ENCODE measurements around the gene SLC22A15.
"Not testable (repeated sequence)": the region's sequence is repeated elsewhere in the genome, so short reads cannot be mapped to it uniquely, and the experiment has no call there.

The SLC22A15 gene

GRCh38 chr1:115976062-115976920 lies at the start of gene SLC22A15:
TSS of gene SLC22A15 (plus strand) at chr1:115976513. CDS start at chr1:115976628, 115 bp downstream.
- peak; percentile 32 for DNase-seq (ENCODE audit: low spot score)

- no peak for DNase-seq (ENCODE audit: low spot score)
Observed at GRCh38 chr1:115927971-115928370, 48.3 kb upstream of the SLC22A15 start.

GRCh38 chr1:115929881-115930280 lies 46.4 kb upstream of the SLC22A15 start:
- DNase-seq (ENCODE audit: low spot score), result no peak

GRCh38 chr1:115933625-115934024 lies 42.7 kb upstream of the SLC22A15 start:
- DNase-seq (ENCODE audit: low spot score), result no peak

- no peak for DNase-seq (ENCODE audit: low spot score)
Observed at GRCh38 chr1:115939455-115939854, 36.9 kb upstream of the SLC22A15 start.

GRCh38 chr1:115946116-115946515 lies 30.2 kb upstream of the SLC22A15 start:
- DNase-seq (ENCODE audit: low spot score), result no peak

GRCh38 chr1:115949156-115949555 lies 27.2 kb upstream of the SLC22A15 start:
- no peak for DNase-seq (ENCODE audit: low spot score)

GRCh38 chr1:115951560-115951959 lies 24.8 kb upstream of the SLC22A15 start:
- DNase-seq (ENCODE audit: low spot score), result no peak

- no peak for DNase-seq (ENCODE audit: low spot score)
Observed at GRCh38 chr1:115952547-115952946, 23.8 kb upstream of the SLC22A15 start.

GRCh38 chr1:115953180-115953579 lies 23.1 kb upstream of the SLC22A15 start:
- no peak for DNase-seq (ENCODE audit: low spot score)

GRCh38 chr1:115954684-115955083 lies 21.6 kb upstream of the SLC22A15 start:
- DNase-seq (ENCODE audit: low spot score), result no peak

GRCh38 chr1:115955228-115955627 lies 21.1 kb upstream of the SLC22A15 start:
- DNase-seq (ENCODE audit: low spot score), result no peak

GRCh38 chr1:115958866-115959265 lies 17.4 kb upstream of the SLC22A15 start:
- DNase-seq (ENCODE audit: low spot score), result no peak

- DNase-seq (ENCODE audit: low spot score), result no peak
Observed at GRCh38 chr1:115969509-115969908, 6.8 kb upstream of the SLC22A15 start.

GRCh38 chr1:115971778-115972177 lies 4.5 kb upstream of the SLC22A15 start:
- DNase-seq (ENCODE audit: low spot score), result not testable (repeated sequence)

GRCh38 chr1:115973154-115973553 lies 3.2 kb upstream of the SLC22A15 start:
- no peak for DNase-seq (ENCODE audit: low spot score)

- no peak for DNase-seq (ENCODE audit: low spot score)
Observed at GRCh38 chr1:115975569-115976061, 698 bp upstream of the SLC22A15 start.

- no peak for DNase-seq (ENCODE audit: low spot score)
Observed at GRCh38 chr1:115976921-115977498, 697 bp downstream of the SLC22A15 start.

GRCh38 chr1:115977499-115978258 lies 1.4 kb downstream of the SLC22A15 start:
- DNase-seq (ENCODE audit: low spot score), result no peak

- DNase-seq (ENCODE audit: low spot score), result no peak
Observed at GRCh38 chr1:115978292-115978941, 2.1 kb downstream of the SLC22A15 start.

GRCh38 chr1:115980156-115980555 lies 3.8 kb downstream of the SLC22A15 start:
- DNase-seq (ENCODE audit: low spot score), result no peak
